ENCODE data around the gene PRSS27.

- TF ChIP-seq CHD2 (IDR thresholded peaks at IDR 0.05; ENCODE audit: low read length) (no peak), SIRT6 (IDR thresholded peaks at IDR 0.05; ENCODE audit: low read length) (no peak), CTCF (IDR thresholded peaks at IDR 0.05; ENCODE audit: control extremely low read depth in 1 of 3, insufficient read depth in 1 of 3, low read depth in 1 of 3, low read length in 3 of 3) (no peak), POLR2AphosphoS5 (IDR thresholded peaks at IDR 0.05; ENCODE audit: low read depth, low read length) (no peak), TAF1 (IDR thresholded peaks at IDR 0.05; ENCODE audit: low read depth, low read length) (no peak), KDM1A (IDR thresholded peaks at IDR 0.05; ENCODE audit: borderline replicate concordance, low read length) (no peak), EGR1 (IDR thresholded peaks at IDR 0.05; ENCODE audit: borderline replicate concordance, low read depth, low read length) (no peak), CEBPB (IDR thresholded peaks at IDR 0.05; ENCODE audit: low read depth, low read length) (no peak)
- TF ChIP-seq, protein P1, sequence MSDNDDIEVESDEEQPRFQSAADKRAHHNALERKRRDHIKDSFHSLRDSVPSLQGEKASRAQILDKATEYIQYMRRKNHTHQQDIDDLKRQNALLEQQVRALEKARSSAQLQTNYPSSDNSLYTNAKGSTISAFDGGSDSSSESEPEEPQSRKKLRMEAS (IDR thresholded peaks at IDR 0.05) = no peak
Measured at GRCh38 chr16:2737238-2737605, 17.2 kb upstream of the PRSS27 start.
